Measurements from ENCODE around the gene IDH2. TPM values are rescaled to one million over a fixed set of nuclear protein-coding genes. Genes with fewer than 3 reads are reported as not detected.
A peak's percentile ranks its signal among the peaks of the same experiment; 100 is the strongest.

IDH2 gene
- total and polyA plus RNA-seq, 2 donors from 2014 or later = 87.0 to 545 TPM

DNA sequence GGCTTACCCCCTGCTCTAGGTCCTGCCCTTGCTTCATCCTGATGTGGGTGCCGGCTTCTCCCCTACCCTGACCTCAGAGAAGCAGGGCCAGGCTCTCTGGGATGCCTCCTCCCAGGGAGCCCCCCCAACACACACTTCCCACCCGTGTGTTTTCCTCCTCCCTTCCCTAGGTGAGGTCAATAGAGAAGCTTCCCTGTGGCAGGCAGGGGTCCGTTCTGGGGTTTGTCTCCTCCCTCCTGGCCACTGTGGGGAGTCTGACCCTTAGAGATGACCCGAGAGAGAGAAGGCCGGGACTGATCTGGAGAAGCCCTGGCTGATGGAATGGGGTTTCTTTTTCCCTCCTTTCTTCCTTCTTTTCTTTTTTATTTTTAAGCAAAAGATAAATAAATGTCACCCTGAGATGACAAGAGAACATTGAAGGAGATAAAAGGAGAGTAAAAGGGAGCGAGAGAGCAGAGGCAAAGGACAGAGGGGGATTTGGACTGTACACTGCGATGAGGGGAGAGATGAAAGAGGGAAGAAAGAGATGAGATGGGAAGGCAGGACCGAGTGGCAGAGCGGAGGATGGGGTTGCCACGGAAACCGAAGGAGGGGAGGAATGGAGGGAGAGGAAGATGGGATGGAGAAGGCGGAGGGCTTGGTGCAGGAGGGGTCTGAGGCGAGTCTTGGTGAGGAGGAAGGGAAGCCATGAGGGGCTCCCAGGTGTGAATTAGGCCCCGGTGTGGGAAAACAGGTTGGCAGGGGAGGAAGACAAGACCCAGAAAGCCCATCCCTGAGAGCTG lies 48.4 kb downstream of the IDH2 start:
- TF ChIP-seq CTCF (IDR thresholded peaks at IDR 0.05; ENCODE audit: borderline replicate concordance, extremely low read depth, insufficient read depth) = no peak
- FAIRE-seq (no peak), DNase-seq (no peak)
- H3K9me3 ChIP-seq (ENCODE audit: control insufficient read depth in 2 of 3, insufficient read depth in 1 of 3, low read length in 3 of 3) = no peaks in the 10 kb centered on the region
- peak overlapping the region in 1 of 2 donors; percentile 8 for H3K27ac ChIP-seq (ENCODE audit: low read depth in 2 of 2, low read length in 2 of 2)
- intact Hi-C loops (cut with DNase I) = no loop called here
- H3K4me1 ChIP-seq (ENCODE audit: control insufficient read depth in 2 of 3, insufficient read depth in 2 of 3, low read depth in 1 of 3, low read length in 3 of 3) = peaks cover 0 to 7% (median 2%) of the 10 kb centered on the region in 3 donors
- H3K27me3 ChIP-seq (ENCODE audit: control insufficient read depth, insufficient read depth, low read length) = no peaks in the 10 kb centered on the region
- no peak overlapping the region for H3K4me3 ChIP-seq (ENCODE audit: low read length in 3 of 3)
- H3K9ac ChIP-seq (ENCODE audit: low read length in 3 of 3) = no peak overlapping the region
- no peaks in the 10 kb centered on the region for H3K36me3 ChIP-seq (ENCODE audit: control insufficient read depth in 2 of 3, insufficient read depth in 3 of 3, low read length in 3 of 3)

- H3K36me3 ChIP-seq (ENCODE audit: control insufficient read depth in 2 of 3, insufficient read depth in 3 of 3, low read length in 3 of 3) = no peaks in the 10 kb centered on the region
- DNase-seq = no peak
- TF ChIP-seq CTCF (IDR thresholded peaks at IDR 0.05; ENCODE audit: borderline replicate concordance, extremely low read depth, insufficient read depth) = no peak
- intact Hi-C loops (cut with DNase I) = no loop called here
- FAIRE-seq = no peak
- no peak overlapping the region for H3K9ac ChIP-seq (ENCODE audit: low read length in 3 of 3)
- no peaks in the 10 kb centered on the region for H3K27me3 ChIP-seq (ENCODE audit: control insufficient read depth, insufficient read depth, low read length)
- H3K27ac ChIP-seq (ENCODE audit: low read depth in 2 of 2, low read length in 2 of 2) = no peak overlapping the region
- H3K9me3 ChIP-seq (ENCODE audit: control insufficient read depth in 2 of 3, insufficient read depth in 1 of 3, low read length in 3 of 3) = no peaks in the 10 kb centered on the region
- H3K4me1 ChIP-seq (ENCODE audit: control insufficient read depth in 2 of 3, insufficient read depth in 2 of 3, low read depth in 1 of 3, low read length in 3 of 3) = peaks cover 2 to 13% (median 7%) of the 10 kb centered on the region in 3 donors
- H3K4me3 ChIP-seq (ENCODE audit: low read length in 3 of 3) = no peak overlapping the region
Measured at GRCh38 chr15:90051874-90052273, 50.4 kb downstream of the IDH2 start.

DNA sequence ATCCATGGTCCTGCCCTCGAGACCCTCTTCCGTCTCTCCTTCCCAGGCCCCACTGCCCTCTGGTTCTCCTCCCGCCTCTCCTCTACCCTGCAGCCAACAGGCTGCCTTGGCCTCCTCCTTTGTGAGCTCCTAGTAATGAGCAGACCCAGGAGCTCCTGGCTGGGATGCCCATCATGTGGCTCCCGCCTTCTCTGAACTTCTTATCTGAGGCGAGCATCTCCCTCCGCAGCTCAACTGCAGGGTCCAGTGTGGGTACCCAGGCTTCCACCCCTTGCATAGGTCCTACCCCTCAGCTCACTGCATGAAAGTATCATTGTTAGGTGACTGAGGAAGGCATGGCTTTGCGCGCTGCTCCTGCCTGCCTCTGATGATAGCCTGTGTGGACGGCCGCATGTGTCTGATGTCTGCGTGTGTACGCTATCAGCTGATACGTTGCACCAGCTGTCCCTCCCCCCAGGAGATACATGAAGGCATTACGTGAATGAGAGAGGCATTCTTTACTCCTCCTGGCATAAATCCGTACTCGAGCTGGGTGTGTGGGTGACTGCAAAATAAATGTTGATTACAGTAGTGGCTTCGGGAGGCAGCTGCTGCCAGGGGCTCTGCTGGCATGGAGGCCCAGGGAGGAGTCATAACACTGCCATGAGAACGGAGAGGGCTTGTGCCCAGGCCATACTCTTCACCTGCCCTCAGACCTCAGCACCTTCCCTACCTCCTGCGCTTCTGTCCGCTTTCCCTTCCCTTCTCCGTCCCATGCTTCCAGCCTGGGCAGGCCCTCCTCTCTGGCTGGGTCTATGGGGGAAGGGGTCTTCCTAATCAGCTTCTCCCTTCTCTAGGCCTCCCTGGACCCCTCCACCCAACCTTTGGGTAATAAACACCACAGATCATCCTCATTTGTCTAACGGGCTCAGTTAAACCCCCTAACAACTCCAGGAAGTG lies 52.3 kb downstream of the IDH2 start:
- Histone ChIP-seq H3K9me3 (ENCODE audit: control insufficient read depth in 2 of 3, insufficient read depth in 1 of 3, low read length in 3 of 3) (no peaks in the 10 kb centered on the region), H3K9ac (ENCODE audit: low read length in 3 of 3) (no peak overlapping the region), H3K4me1 (ENCODE audit: control insufficient read depth in 2 of 3, insufficient read depth in 2 of 3, low read depth in 1 of 3, low read length in 3 of 3) (peaks cover 2 to 22% (median 13%) of the 10 kb centered on the region in 3 donors), H3K27me3 (ENCODE audit: control insufficient read depth, insufficient read depth, low read length) (no peaks in the 10 kb centered on the region), H3K27ac (ENCODE audit: low read depth in 2 of 2, low read length in 2 of 2) (no peak overlapping the region), H3K4me3 (ENCODE audit: low read length in 3 of 3) (no peak overlapping the region), H3K36me3 (ENCODE audit: control insufficient read depth in 2 of 3, insufficient read depth in 3 of 3, low read length in 3 of 3) (no peaks in the 10 kb centered on the region)
- intact Hi-C loops (cut with DNase I) = no loop called here
- peak in 1 of 5 donors; percentile 42 for DNase-seq
- TF ChIP-seq CTCF (IDR thresholded peaks at IDR 0.05; ENCODE audit: borderline replicate concordance, extremely low read depth, insufficient read depth) = no peak
- no peak for FAIRE-seq

Measured in kidney (tissue), 14 donors.